Endodermal cell (in vitro differentiated cells): ENCODE results near the gene PPP4R2. TPM values are rescaled to one million over a fixed set of nuclear protein-coding genes. Genes with fewer than 3 reads are reported as not detected.

ENCODE experiments used
- DNase-seq: peaks from one replicate; pipeline ENCODE4 v3.0.0-alpha.2; 2017
- H3K27ac ChIP-seq: 2 replicates; pipeline ENCODE4 v1.5.1; 2013; ENCODE audit warnings: mild to moderate bottlenecking, low read depth, low read length, moderate library complexity
- H3K27me3 ChIP-seq: 2 replicates; pipeline ENCODE4 v1.6.1; 2013; ENCODE audit warnings: mild to moderate bottlenecking, low read length, moderate library complexity; ENCODE audit not compliant: insufficient read depth, control insufficient read depth, poor library complexity, severe bottlenecking
- H3K36me3 ChIP-seq: 2 replicates; pipeline ENCODE4 v1.7.0; 2013; ENCODE audit warnings: mild to moderate bottlenecking, low read length, moderate library complexity; ENCODE audit not compliant: control insufficient read depth, insufficient read depth
- H3K4me1 ChIP-seq: one replicate; pipeline ENCODE4 v1.7.0; 2013; ENCODE audit warnings: low read length; ENCODE audit not compliant: control insufficient read depth, insufficient read depth
- H3K4me3 ChIP-seq: 2 replicates; pipeline ENCODE4 v1.5.1; 2013; ENCODE audit warnings: mild to moderate bottlenecking, low read length, moderate library complexity
- H3K9ac ChIP-seq: 2 replicates; pipeline ENCODE4 v1.6.1; 2013; ENCODE audit warnings: mild to moderate bottlenecking, low read length, moderate library complexity; ENCODE audit not compliant: poor library complexity, severe bottlenecking; ENCODE audit errors: extremely low read depth
- H3K9me3 ChIP-seq: 2 replicates; pipeline ENCODE4 v1.6.1; 2013; ENCODE audit warnings: mild to moderate bottlenecking, low read length, moderate library complexity; ENCODE audit not compliant: control insufficient read depth
- H3K27ac Mint-ChIP-seq: 2 replicates; pipeline ENCODE4 v1.8.0; 2020; ENCODE audit warnings: mixed read lengths
- H3K27me3 Mint-ChIP-seq: 2 replicates; pipeline ENCODE4 v1.8.0; 2021; ENCODE audit warnings: mild to moderate bottlenecking, mixed read lengths; ENCODE audit not compliant: insufficient read depth
- H3K36me3 Mint-ChIP-seq: 2 replicates; pipeline ENCODE4 v1.8.0; 2020; ENCODE audit warnings: low read depth, mixed read lengths
- H3K4me1 Mint-ChIP-seq: 2 replicates; pipeline ENCODE4 v1.8.0; 2020; ENCODE audit warnings: mixed read lengths
- H3K4me3 Mint-ChIP-seq: 2 replicates; pipeline ENCODE4 v1.8.0; 2020; ENCODE audit warnings: mild to moderate bottlenecking, moderate library complexity, mixed read lengths
- H3K9me3 Mint-ChIP-seq: 2 replicates; pipeline ENCODE4 v1.8.0; 2020; ENCODE audit warnings: mild to moderate bottlenecking, mixed read lengths
- WGBS, 2 experiments: methylation state at CpG; one replicate each; pipeline versions ENCODE4 v1.1.5 to v1.1.7; 2013; ENCODE audit warnings: missing lambda C conversion rate in 2 of 2, mixed read lengths in 1 of 2; ENCODE audit not compliant: insufficient coverage in 1 of 2, insufficient read length in 1 of 2; 5-methylcytosine and 5-hydroxymethylcytosine counted together
- total RNA-seq, 2 donors: library from RNA; stranded (reverse); fragmentation: NEBNext Ultra II Directional in 1 of 2; extraction: Animal tissue kit (Norgen Biotek cat#: 25700) in 1 of 2; gene quantifications; 2 replicates in 1 of 2; 3 replicates in 1 of 2; pipeline ENCODE4 v1.2.1, GENCODE V29; 2021
- TF ChIP-seq, protein P1 (sequence below): fragments of 200-600 bp; sonication (generic); conservative IDR thresholded peaks from 2 replicates; pipeline ENCODE4 v1.5.0; 2021; ENCODE audit warnings: antibody characterized with exemption, mild to moderate bottlenecking

The PPP4R2 gene
- total RNA-seq, 2 donors from 2014 or later: 133 to 157 TPM

DNA sequence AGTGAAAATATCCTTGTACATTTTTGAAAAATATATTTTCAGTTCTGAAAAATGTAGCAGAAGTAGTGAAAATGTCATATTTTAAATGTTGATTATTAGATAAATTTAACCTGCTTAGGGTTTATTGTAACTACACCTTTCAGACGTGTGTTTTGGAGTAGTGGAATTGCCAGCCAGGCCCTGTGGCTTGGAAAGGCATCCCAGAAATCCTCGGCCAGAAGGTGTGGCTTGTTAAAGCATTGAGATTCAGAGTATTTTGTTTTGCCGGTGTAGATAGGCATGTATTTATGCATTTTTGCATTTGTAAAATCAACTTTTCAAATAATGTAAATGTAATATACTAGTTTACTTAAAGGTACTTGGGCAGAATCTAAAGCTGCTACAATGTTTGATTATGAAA lies 71.8 kb downstream of the PPP4R2 start:
- H3K4me3 Mint-ChIP-seq: no peak overlapping the region

DNA sequence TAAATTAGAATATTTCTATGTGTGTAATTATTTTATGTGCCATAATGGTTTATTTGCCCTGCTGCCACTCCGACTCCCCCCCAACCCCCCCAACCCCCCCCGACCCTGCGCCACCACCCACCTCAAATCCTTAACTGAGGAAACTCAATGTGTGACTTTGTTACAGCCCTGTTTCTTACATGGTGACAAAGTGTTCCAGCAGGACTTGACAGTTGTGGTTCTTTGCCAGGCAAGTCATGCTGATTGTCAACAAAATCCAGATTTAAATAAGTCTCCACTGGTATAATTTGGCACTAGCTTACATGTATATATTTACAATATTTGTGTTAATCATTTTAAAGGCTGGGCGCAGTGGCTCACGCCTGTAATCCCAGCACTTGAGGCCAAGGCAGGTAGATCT lies 72.6 kb downstream of the PPP4R2 start:
- Histone ChIP-seq H3K4me1 (no peaks in the 10 kb centered on the region), H3K27me3 (no peaks in the 10 kb centered on the region), H3K9ac (no peak overlapping the region), H3K27ac (no peak overlapping the region), H3K9me3 (no peaks in the 10 kb centered on the region), H3K4me3 (no peak overlapping the region), H3K36me3 (peaks cover 44% of the 10 kb centered on the region)
- no peak for DNase-seq
- Mint-ChIP-seq H3K36me3 (peaks cover 26% of the 10 kb centered on the region), H3K27me3 (no peaks in the 10 kb centered on the region), H3K9me3 (no peaks in the 10 kb centered on the region), H3K4me3 (no peak overlapping the region), H3K4me1 (peaks cover 13% of the 10 kb centered on the region), H3K27ac (no peak overlapping the region)
- WGBS, 2 experiments: 77 to 94% methylated on average over 2 to 5 of the region's 5 CpGs
- TF ChIP-seq, protein P1, sequence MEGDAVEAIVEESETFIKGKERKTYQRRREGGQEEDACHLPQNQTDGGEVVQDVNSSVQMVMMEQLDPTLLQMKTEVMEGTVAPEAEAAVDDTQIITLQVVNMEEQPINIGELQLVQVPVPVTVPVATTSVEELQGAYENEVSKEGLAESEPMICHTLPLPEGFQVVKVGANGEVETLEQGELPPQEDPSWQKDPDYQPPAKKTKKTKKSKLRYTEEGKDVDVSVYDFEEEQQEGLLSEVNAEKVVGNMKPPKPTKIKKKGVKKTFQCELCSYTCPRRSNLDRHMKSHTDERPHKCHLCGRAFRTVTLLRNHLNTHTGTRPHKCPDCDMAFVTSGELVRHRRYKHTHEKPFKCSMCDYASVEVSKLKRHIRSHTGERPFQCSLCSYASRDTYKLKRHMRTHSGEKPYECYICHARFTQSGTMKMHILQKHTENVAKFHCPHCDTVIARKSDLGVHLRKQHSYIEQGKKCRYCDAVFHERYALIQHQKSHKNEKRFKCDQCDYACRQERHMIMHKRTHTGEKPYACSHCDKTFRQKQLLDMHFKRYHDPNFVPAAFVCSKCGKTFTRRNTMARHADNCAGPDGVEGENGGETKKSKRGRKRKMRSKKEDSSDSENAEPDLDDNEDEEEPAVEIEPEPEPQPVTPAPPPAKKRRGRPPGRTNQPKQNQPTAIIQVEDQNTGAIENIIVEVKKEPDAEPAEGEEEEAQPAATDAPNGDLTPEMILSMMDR: no peak

More for the DNA sequence above, 71.8 kb downstream of the PPP4R2 start:
- no peaks in the 10 kb centered on the region for H3K27me3 Mint-ChIP-seq
- no peak overlapping the region for H3K9ac ChIP-seq
- H3K9me3 ChIP-seq: no peaks in the 10 kb centered on the region
- no peak overlapping the region for H3K4me3 ChIP-seq
- no peaks in the 10 kb centered on the region for H3K4me1 ChIP-seq
- no peak overlapping the region for H3K27ac ChIP-seq
- no peak for DNase-seq
- no peak overlapping the region for H3K27ac Mint-ChIP-seq
- no peaks in the 10 kb centered on the region for H3K27me3 ChIP-seq
- TF ChIP-seq, protein P1: no peak
- peaks cover 28% of the 10 kb centered on the region for H3K36me3 Mint-ChIP-seq
- H3K9me3 Mint-ChIP-seq: no peaks in the 10 kb centered on the region
- 100% methylated on average over 2 of the region's 3 CpGs; no CpG with 5 or more reads in 1 of the 2 experiments for WGBS, 2 experiments
- peaks cover 13% of the 10 kb centered on the region for H3K4me1 Mint-ChIP-seq
- peaks cover 52% of the 10 kb centered on the region for H3K36me3 ChIP-seq

DNA sequence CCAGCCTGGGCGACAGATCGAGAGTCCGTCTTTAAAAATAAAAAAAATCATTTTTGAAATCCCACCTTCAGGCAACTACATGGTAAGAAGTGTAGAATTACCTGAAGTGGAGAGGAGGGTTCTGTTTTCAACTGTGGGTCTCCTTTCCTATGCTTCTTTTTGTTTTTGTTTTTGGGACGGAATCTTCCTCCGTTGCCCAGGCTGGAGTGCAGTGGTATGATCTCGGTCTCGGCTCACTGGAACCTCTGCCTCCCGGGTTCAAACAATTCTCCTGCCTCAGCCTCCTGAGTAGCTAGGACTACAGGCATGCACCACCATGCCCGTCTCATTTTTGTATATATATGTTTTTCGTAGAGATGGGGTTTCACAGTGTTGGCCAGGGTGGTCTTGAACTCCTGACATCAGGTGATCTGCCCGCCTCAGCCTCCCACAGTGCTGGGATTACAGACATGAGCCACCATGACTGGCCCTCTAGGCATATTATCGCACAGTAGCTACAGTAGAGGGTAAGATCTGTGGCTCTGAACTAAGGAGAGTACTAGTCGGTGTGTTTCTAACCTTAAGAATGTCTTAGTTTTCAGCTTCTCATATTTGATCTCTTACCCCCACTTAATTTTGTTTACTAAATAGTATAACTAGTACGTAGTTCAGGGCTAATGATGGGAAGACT lies 73.3 kb downstream of the PPP4R2 start:
- Mint-ChIP-seq H3K27ac (peak overlapping the region; percentile 37), H3K27me3 (no peaks in the 10 kb centered on the region), H3K36me3 (peaks cover 19% of the 10 kb centered on the region), H3K4me3 (no peak overlapping the region), H3K4me1 (peaks cover 13% of the 10 kb centered on the region), H3K9me3 (no peaks in the 10 kb centered on the region)
- DNase-seq: no peak
- H3K4me3 ChIP-seq: no peak overlapping the region
- peaks cover 37% of the 10 kb centered on the region for H3K36me3 ChIP-seq
- no peaks in the 10 kb centered on the region for H3K27me3 ChIP-seq
- TF ChIP-seq, protein P1: no peak
- no peak overlapping the region for H3K27ac ChIP-seq
- 81 to 90% methylated on average over 11 of the region's 14 CpGs for WGBS, 2 experiments
- H3K9ac ChIP-seq: no peak overlapping the region
- H3K9me3 ChIP-seq: no peaks in the 10 kb centered on the region
- H3K4me1 ChIP-seq: no peaks in the 10 kb centered on the region
